ENCODE data around the gene TFAP2C. TPM values are rescaled to one million over a fixed set of nuclear protein-coding genes. Genes with fewer than 3 reads are reported as not detected.
A peak's percentile ranks its signal among the peaks of the same experiment; 100 is the strongest.

Gene TFAP2C
- total RNA-seq, 1 experiment from 2014 or later: 6.9 TPM

DNA sequence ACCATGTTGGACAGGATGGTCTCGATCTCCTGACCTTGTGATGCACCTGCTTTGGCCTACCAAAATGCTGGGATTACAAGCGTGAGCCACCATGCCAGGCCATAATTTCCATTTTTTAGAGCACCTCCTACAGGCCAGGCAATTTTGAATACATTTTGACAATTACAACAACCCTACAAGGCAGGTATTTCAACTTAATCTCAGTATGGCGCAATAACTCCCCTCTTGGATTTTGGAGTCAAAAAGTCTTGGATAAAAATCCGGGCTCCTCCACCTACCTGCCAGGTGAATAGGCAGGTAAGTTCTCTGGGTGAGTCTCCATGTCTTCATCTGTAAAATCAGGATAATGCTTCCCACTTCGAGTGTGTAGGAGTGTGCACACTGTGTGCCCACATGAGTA is 39.5 kb upstream of the TFAP2C start:
- TF ChIP-seq, protein P1, sequence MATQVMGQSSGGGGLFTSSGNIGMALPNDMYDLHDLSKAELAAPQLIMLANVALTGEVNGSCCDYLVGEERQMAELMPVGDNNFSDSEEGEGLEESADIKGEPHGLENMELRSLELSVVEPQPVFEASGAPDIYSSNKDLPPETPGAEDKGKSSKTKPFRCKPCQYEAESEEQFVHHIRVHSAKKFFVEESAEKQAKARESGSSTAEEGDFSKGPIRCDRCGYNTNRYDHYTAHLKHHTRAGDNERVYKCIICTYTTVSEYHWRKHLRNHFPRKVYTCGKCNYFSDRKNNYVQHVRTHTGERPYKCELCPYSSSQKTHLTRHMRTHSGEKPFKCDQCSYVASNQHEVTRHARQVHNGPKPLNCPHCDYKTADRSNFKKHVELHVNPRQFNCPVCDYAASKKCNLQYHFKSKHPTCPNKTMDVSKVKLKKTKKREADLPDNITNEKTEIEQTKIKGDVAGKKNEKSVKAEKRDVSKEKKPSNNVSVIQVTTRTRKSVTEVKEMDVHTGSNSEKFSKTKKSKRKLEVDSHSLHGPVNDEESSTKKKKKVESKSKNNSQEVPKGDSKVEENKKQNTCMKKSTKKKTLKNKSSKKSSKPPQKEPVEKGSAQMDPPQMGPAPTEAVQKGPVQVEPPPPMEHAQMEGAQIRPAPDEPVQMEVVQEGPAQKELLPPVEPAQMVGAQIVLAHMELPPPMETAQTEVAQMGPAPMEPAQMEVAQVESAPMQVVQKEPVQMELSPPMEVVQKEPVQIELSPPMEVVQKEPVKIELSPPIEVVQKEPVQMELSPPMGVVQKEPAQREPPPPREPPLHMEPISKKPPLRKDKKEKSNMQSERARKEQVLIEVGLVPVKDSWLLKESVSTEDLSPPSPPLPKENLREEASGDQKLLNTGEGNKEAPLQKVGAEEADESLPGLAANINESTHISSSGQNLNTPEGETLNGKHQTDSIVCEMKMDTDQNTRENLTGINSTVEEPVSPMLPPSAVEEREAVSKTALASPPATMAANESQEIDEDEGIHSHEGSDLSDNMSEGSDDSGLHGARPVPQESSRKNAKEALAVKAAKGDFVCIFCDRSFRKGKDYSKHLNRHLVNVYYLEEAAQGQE (IDR thresholded peaks at IDR 0.05; ENCODE audit: low read depth): no peak
- TF ChIP-seq, protein P2, sequence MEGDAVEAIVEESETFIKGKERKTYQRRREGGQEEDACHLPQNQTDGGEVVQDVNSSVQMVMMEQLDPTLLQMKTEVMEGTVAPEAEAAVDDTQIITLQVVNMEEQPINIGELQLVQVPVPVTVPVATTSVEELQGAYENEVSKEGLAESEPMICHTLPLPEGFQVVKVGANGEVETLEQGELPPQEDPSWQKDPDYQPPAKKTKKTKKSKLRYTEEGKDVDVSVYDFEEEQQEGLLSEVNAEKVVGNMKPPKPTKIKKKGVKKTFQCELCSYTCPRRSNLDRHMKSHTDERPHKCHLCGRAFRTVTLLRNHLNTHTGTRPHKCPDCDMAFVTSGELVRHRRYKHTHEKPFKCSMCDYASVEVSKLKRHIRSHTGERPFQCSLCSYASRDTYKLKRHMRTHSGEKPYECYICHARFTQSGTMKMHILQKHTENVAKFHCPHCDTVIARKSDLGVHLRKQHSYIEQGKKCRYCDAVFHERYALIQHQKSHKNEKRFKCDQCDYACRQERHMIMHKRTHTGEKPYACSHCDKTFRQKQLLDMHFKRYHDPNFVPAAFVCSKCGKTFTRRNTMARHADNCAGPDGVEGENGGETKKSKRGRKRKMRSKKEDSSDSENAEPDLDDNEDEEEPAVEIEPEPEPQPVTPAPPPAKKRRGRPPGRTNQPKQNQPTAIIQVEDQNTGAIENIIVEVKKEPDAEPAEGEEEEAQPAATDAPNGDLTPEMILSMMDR (IDR thresholded peaks at IDR 0.05 in 2 of 3, conservative IDR thresholded peaks at IDR 0.05 in 1 of 3; ENCODE audit: borderline replicate concordance in 1 of 3, insufficient read depth in 1 of 3, low read depth in 2 of 3, low read length in 2 of 3): peak in 1 of 3 experiments; percentile 20; a peak in 1 of 6 replicates
- H3K27ac ChIP-seq (ENCODE audit: low read depth, low read length): no peak overlapping the region
- no peak overlapping the region for H3K4me2 ChIP-seq (ENCODE audit: low read length)
- no peaks in the 10 kb centered on the region for H3K27me3 ChIP-seq (ENCODE audit: insufficient read depth, low read length)
- no peak overlapping the region for H3K9ac ChIP-seq (ENCODE audit: low read length)
- H3K9me3 ChIP-seq (ENCODE audit: control insufficient read depth in 1 of 2, insufficient read depth in 1 of 2, low read depth in 1 of 2, low read length in 2 of 2): no peaks in the 10 kb centered on the region
- ChIA-PET POLR2A (no interaction called here), RAD21 (ENCODE audit: low non-redundant PET in 1 of 2, low total read pairs in 2 of 2, uncharacterized antibody in 2 of 2, unreplicated experiment in 2 of 2) (no interaction called here), CTCF (no interaction called here)
- H3K36me3 ChIP-seq (ENCODE audit: control insufficient read depth in 1 of 2, insufficient read depth in 2 of 2, low read length in 2 of 2): no peaks in the 10 kb centered on the region
- no TSS peak for BruUV-seq (replicated peaks)
- DNase-seq (ENCODE audit: low read depth, low spot score): no peak
- intact Hi-C loops (cut with micrococcal nuclease): no loop called here
- no peaks in the 10 kb centered on the region for H3K79me2 ChIP-seq (ENCODE audit: insufficient read depth, low read length)
- no peaks in the 10 kb centered on the region for H4K20me1 ChIP-seq (ENCODE audit: insufficient read depth)
- H2AFZ ChIP-seq (ENCODE audit: low read depth, low read length, poor library complexity, severe bottlenecking): no peak overlapping the region
- H3K4me3 ChIP-seq (replicated peaks in 1 of 2; ENCODE audit: low read depth in 1 of 2, low read length in 2 of 2): no peak overlapping the region
- H3K9me2 ChIP-seq (ENCODE audit: insufficient read depth): no peaks in the 10 kb centered on the region
- peaks cover 19 to 38% of the 10 kb centered on the region in 2 experiments for H3K4me1 ChIP-seq (ENCODE audit: control insufficient read depth in 1 of 2, insufficient read depth in 2 of 2, low read length in 2 of 2)
- ATAC-seq: no peak

DNA sequence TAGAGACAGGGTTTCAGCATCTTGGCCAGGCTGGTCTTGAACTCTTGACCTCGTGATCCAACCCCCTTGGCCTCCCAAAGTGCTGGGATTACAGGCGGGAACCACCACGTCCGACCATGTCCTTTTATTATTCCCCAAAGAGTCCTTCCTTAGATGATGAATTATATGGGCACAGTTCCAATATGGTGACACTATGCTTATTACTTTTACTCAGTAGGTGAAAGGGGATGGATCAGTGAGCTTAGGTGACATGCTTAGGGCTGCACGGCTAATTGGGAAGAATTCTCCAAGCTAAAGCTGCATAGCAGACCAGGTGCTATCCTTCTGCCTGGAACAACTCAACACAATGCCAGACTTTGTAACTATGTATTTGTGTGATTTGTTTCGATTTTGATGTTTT is 38.2 kb upstream of the TFAP2C start:
- Histone ChIP-seq H3K4me2 (ENCODE audit: low read length) (peak overlapping the region; percentile 23), H3K36me3 (ENCODE audit: control insufficient read depth in 1 of 2, insufficient read depth in 2 of 2, low read length in 2 of 2) (no peaks in the 10 kb centered on the region), H4K20me1 (ENCODE audit: insufficient read depth) (no peaks in the 10 kb centered on the region), H3K27me3 (ENCODE audit: insufficient read depth, low read length) (no peaks in the 10 kb centered on the region), H3K27ac (ENCODE audit: low read depth, low read length) (no peak overlapping the region), H3K4me1 (ENCODE audit: control insufficient read depth in 1 of 2, insufficient read depth in 2 of 2, low read length in 2 of 2) (peaks cover 19 to 38% of the 10 kb centered on the region in 2 experiments), H2AFZ (ENCODE audit: low read depth, low read length, poor library complexity, severe bottlenecking) (no peak overlapping the region), H3K4me3 (replicated peaks in 1 of 2; ENCODE audit: low read depth in 1 of 2, low read length in 2 of 2) (no peak overlapping the region), H3K9me3 (ENCODE audit: control insufficient read depth in 1 of 2, insufficient read depth in 1 of 2, low read depth in 1 of 2, low read length in 2 of 2) (no peaks in the 10 kb centered on the region), H3K9ac (ENCODE audit: low read length) (no peak overlapping the region), H3K79me2 (ENCODE audit: insufficient read depth, low read length) (no peaks in the 10 kb centered on the region), H3K9me2 (ENCODE audit: insufficient read depth) (no peaks in the 10 kb centered on the region)
- no peak for DNase-seq (ENCODE audit: low read depth, low spot score)
- ATAC-seq: no peak
- TF ChIP-seq YY1 (IDR thresholded peaks at IDR 0.05; ENCODE audit: extremely low read depth, insufficient replicate concordance, low read depth, low read length): no peak
- ChIA-PET CTCF (no interaction called here), RAD21 (ENCODE audit: low non-redundant PET in 1 of 2, low total read pairs in 2 of 2, uncharacterized antibody in 2 of 2, unreplicated experiment in 2 of 2) (no interaction called here), POLR2A (no interaction called here)
- intact Hi-C loops (cut with micrococcal nuclease): no loop called here
- no TSS peak for BruUV-seq (replicated peaks)
